ENCODE results near the gene PACRG. TPM values are rescaled to one million over a fixed set of nuclear protein-coding genes. Genes with fewer than 3 reads are reported as not detected.

Gene PACRG
- total RNA-seq, 1 experiment from 2014 or later = 0.26 TPM

- Histone ChIP-seq H2BK12ac (ENCODE audit: insufficient read length, low read depth, low read length) (no peak overlapping the region), H2BK120ac (ENCODE audit: low read depth, low read length, poor library complexity, severe bottlenecking) (no peak overlapping the region), H3K23ac (ENCODE audit: insufficient read length, low read depth, low read length) (no peak overlapping the region), H2AK5ac (ENCODE audit: insufficient read length, low read length) (no peak overlapping the region), H3K9ac (ENCODE audit: extremely low read depth, insufficient read length, low read length) (no peak overlapping the region), H3K4ac (ENCODE audit: low read depth, low read length) (no peak overlapping the region), H4K8ac (replicated peaks; ENCODE audit: insufficient read length, low read depth, low read length) (no peak overlapping the region), H3K56ac (ENCODE audit: insufficient read length, low read depth, low read length) (no peak overlapping the region), H2AFZ (ENCODE audit: low read length) (no peak overlapping the region), H4K20me1 (ENCODE audit: control insufficient read depth, insufficient read depth, insufficient read length) (no peaks in the 10 kb centered on the region), H3K27ac (ENCODE audit: insufficient read length, low read depth, low read length) (no peak overlapping the region), H2BK5ac (ENCODE audit: insufficient read length, low read length) (no peak overlapping the region), H3K27me3 (ENCODE audit: insufficient read depth, low read length) (no peaks in the 10 kb centered on the region), H3K4me1 (ENCODE audit: insufficient read depth, low read length) (peaks cover 3% of the 10 kb centered on the region), H3K79me1 (ENCODE audit: insufficient read depth, low read depth, low read length, poor library complexity, severe bottlenecking) (no peaks in the 10 kb centered on the region), H3K18ac (ENCODE audit: insufficient read length, low read depth, low read length) (no peak overlapping the region), H2BK15ac (ENCODE audit: low read depth, low read length) (no peak overlapping the region), H2BK20ac (ENCODE audit: low read depth, low read length, poor library complexity, severe bottlenecking) (no peak overlapping the region), H4K5ac (ENCODE audit: insufficient read length, low read depth, low read length) (no peak overlapping the region), H3T11ph (ENCODE audit: low read length) (no peak overlapping the region), H3K79me2 (ENCODE audit: insufficient read depth, low read length) (no peaks in the 10 kb centered on the region), H3K4me2 (ENCODE audit: insufficient read depth, insufficient read length, low read length) (no peak overlapping the region), H3K14ac (ENCODE audit: insufficient read depth, low read length) (no peak overlapping the region), H3K9me3 (ENCODE audit: control insufficient read depth, low read depth, low read length) (no peaks in the 10 kb centered on the region), H3K23me2 (ENCODE audit: insufficient read length, low read depth, low read length, poor library complexity, severe bottlenecking) (no peaks in the 10 kb centered on the region), H4K91ac (ENCODE audit: insufficient read length, low read depth, low read length) (no peak overlapping the region)
- Mint-ChIP-seq H3K9me3 (peaks cover 10 to 12% of the 10 kb centered on the region in 2 experiments), H3K4me1 (peaks cover 49 to 61% of the 10 kb centered on the region in 2 experiments), H3K27ac (no peak overlapping the region), H3K4me3 (no peak overlapping the region), H3K36me3 (ENCODE audit: insufficient read depth in 1 of 3, low read depth in 3 of 3) (peaks cover 8 to 11% (median 10%) of the 10 kb centered on the region in 3 experiments), H3K27me3 (ENCODE audit: low read depth) (peaks cover 9% of the 10 kb centered on the region)
- DNase-seq = no peak
- WGBS (ENCODE audit: extremely low coverage, insufficient read length, low lambda C conversion rate) = no CpG with 5 or more reads among the region's 5 CpGs
- TF ChIP-seq CTCF (conservative IDR thresholded peaks at IDR 0.05) = no peak
Measured at GRCh38 chr6:163094881-163095280, 367.1 kb downstream of the PACRG start.
